Astrocyte of the spinal cord (primary cell): Measurements from ENCODE around the gene LMNTD2.

Source experiments
- DNase-seq: peaks from one replicate; pipeline ENCODE4 v3.0.0; 2011; ENCODE audit warnings: low read depth, low spot score
- H3K4me3 ChIP-seq: 2 replicates; pipeline ENCODE4 v1.5.1; 2011; ENCODE audit warnings: low read depth, mild to moderate bottlenecking, low read length, moderate library complexity
- in situ Hi-C: cut with HindIII; loops from 2 replicates; pipeline ENCODE4 v1.10.0; 2017; ENCODE audit warnings: low sequenced_read_pairs
- TF ChIP-seq, protein P1 (sequence below): IDR thresholded peaks from 2 replicates; pipeline ENCODE4 v1.5.1; 2012; ENCODE audit warnings: low read depth, mild to moderate bottlenecking, low read length, inconsistent platforms

LMNTD2 gene

DNA sequence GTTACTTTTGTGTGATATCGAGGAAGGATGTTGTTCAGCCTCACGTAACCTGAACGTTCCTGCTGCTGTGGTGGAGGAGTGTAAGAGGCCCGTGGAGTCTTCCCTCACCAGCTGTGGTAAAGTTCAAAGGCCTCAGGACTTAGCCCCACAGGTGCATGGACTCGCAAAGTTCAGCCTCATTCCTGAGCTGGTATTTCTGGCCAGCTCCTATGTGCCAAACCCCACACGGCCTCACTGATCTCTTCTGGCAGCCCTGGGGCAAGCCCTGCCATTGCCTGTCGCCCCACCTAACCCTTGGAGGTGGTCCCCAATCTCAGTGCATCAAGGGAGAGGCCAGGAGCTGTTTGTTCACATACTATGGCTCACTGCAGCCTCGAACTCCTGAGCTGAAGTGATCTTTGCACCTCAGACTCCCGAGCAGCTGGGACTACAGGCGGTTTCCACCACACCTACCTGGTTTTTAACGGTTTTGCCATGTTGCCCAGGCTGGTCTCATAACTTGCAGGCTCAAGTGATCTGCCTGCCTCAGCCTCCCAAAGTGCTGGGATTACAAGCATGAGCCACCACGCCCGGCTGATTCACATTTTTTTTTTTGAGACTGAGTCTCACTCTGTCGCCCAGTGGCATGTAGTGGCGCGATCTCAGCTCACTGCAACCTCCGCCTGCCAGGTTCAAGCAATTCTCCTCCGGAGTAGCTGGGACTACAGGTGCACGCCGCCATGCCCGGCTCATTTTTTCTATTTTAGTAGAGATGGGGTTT lies 17.9 kb upstream of the LMNTD2 start:
- TF ChIP-seq, protein P1, sequence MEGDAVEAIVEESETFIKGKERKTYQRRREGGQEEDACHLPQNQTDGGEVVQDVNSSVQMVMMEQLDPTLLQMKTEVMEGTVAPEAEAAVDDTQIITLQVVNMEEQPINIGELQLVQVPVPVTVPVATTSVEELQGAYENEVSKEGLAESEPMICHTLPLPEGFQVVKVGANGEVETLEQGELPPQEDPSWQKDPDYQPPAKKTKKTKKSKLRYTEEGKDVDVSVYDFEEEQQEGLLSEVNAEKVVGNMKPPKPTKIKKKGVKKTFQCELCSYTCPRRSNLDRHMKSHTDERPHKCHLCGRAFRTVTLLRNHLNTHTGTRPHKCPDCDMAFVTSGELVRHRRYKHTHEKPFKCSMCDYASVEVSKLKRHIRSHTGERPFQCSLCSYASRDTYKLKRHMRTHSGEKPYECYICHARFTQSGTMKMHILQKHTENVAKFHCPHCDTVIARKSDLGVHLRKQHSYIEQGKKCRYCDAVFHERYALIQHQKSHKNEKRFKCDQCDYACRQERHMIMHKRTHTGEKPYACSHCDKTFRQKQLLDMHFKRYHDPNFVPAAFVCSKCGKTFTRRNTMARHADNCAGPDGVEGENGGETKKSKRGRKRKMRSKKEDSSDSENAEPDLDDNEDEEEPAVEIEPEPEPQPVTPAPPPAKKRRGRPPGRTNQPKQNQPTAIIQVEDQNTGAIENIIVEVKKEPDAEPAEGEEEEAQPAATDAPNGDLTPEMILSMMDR = no peak
- DNase-seq = no peak
- in situ Hi-C loops = no loop called here
- no peak overlapping the region for H3K4me3 ChIP-seq

DNA sequence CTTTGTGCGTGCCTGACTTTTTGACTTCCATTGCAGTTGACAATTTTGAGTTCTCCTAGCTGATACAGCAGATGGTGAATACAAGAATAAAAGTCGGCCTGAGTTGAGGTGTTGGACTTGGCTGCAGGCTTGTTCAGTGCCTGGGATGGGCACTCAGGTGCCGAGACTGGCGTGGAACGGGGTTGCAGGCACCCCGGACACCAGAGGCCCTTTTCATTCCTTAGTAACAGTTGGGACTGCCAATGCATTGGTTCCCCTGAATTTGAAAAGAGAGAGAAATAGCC lies 17.0 kb upstream of the LMNTD2 start:
- TF ChIP-seq, protein P1 = no peak
- H3K4me3 ChIP-seq = peak overlapping the region; percentile 80
- DNase-seq = no peak
- in situ Hi-C loops = no loop called here

DNA sequence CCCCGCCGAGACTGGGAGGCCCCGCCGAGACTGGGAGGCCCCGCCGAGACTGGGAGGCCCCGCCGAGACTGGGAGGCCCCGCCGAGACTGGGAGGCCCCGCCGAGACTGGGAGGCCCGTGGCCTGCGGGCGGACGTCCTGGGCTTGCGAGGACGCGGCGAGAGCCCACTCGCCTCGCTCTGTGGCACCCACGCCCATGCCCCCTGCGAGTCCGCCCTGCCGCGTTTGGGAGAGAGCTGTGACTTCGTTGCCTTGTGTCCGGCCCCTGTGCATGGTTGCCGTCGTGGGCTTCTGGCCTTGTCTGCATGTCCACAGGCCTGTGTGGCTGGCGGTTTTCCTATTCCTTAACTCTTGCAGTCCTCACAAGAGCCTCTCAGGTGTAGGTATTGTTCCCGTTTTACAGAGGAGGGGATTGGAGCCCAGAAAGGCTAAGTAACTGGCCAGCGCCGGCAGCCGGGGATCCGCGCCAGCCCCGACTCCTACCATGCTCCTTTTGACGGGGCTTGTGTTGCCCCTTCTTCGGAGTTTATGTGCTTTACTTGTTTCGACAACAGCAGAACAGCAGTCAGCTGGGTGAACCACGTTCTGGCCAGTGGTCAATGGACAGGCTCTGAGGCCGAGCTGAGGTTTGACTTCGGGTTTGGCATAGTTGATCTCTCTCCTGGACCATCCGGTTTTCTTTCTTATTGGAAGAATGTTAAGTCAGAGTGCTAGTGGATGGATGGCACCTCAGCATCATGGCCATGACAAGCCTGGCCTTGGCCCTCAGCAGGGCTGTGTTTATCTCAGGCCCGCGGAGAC lies 16.5 kb upstream of the LMNTD2 start:
- peak overlapping the region; percentile 80 for H3K4me3 ChIP-seq
- in situ Hi-C loops = no loop called here
- TF ChIP-seq, protein P1 = no peak
- DNase-seq = no peak

DNA sequence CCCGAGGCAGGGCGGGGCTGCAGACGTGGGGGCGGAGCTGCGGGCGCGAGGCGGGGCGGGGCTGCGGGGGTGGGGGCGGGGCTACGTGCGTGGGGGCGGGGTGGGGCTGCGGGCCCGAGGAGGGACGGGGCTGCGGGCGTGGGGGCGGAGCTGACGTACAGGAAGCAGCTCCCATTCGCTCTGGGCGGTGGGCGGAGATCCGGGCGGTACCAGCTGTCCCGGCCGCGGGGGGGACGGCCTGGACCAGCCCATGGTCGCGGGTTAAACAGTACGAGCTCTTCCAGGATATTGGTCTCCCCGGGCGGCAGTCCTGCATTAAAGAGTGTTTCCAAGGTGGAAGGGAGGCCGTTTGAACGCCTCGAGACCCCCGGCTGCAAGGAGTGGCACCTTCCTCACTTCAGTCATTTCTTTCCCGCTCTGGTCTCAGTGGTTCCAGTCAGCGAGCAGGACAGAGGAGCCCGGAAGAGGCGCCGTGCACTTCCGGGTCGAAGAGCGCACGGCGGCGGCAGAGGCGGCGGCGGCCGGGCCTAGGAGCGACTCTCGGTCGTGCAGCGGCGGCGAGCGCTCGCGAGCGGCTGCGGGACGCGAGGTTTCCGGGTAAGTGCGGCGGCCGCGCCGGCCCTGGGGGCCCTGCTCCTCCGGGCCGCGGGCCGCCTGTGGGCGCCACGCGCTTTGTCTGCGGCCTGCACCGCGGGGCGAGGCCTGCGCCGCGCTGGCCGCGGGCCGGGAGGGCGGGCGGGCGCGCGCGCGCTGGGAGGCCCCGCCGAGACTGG lies 15.6 kb upstream of the LMNTD2 start, which contains the start of gene PHRF1:
TSS of gene PHRF1 (plus strand) at position 475 of the 773 bp plus-strand sequence. CDS start 5,043 bp downstream, outside the sequence.
- in situ Hi-C loops = no loop called here
- DNase-seq = peak; percentile 96
- TF ChIP-seq, protein P1 = no peak
- H3K4me3 ChIP-seq = peak within 1 kb of the TSS; percentile 80

DNA sequence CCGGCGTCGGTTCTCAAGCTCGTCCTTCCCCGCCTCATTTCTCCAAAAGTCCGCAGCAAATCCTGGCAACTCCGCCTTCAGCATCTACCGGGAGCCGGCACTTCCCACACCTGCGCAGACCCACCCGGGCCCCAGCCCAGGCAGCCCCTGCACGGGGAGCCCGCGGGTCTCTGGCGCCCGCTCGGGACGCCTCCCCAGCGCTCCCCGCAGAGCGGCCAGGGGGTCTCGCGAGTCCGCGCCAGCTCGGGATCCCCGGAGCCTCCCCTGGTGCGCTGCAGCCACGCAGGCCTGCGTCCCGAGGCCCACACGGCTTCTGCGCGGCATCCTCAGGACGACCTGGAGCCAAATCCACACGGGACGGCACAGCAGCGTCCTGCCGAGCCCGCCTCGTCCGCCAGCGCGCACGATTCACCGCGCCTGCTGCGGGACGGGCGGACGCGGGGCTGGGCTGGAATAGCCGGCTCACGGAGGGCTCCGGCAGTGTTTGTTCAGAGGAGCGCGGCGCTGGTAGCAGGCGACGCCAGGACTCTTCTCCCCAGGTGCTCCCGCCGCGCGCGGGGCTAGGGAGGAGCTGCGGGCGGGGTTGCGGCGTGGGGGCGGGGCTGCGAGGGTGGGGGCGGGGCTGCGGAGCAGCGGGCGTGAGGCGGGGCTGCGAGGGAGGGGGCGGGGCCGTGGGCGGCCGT lies 14.9 kb upstream of the LMNTD2 start:
- DNase-seq = peak; percentile 12
- in situ Hi-C loops = no loop called here

More for the DNA sequence above, 14.9 kb upstream of the LMNTD2 start:
- H3K4me3 ChIP-seq = peak overlapping the region; percentile 48
- TF ChIP-seq, protein P1 = no peak
